Peyer's patch (tissue), 4 donors: ENCODE measurements around the gene BFSP2. TPM values are rescaled to one million over a fixed set of nuclear protein-coding genes. Genes with fewer than 3 reads are reported as not detected.
A peak's percentile ranks its signal among the peaks of the same experiment; 100 is the strongest.

ENCODE experiments used
- DNase-seq, 3 donors: peaks; one replicate each; pipeline ENCODE4 v3.0.0-alpha.2; 2017 to 2019
- H3K27ac ChIP-seq, 4 donors: fragments of 200-600 bp; sonication (generic); one replicate each; pipeline ENCODE4 v1.5.1; 2016 to 2019
- H3K27me3 ChIP-seq, 2 donors: fragments of 200-600 bp; sonication (generic); one replicate each; pipeline ENCODE4 v1.5.1; 2019
- H3K36me3 ChIP-seq, 3 donors: fragments of 200-600 bp; sonication (generic); one replicate each; pipeline ENCODE4 v1.5.1; 2016 to 2019
- H3K4me1 ChIP-seq, 4 donors: fragments of 200-600 bp; sonication (generic); one replicate each; pipeline ENCODE4 v1.5.1; 2016 to 2019
- H3K4me3 ChIP-seq, 4 donors: fragments of 200-600 bp; sonication (generic); 1 replicate in 3 of 4; 2 replicates in 1 of 4; pipeline ENCODE4 v1.5.1; 2016 to 2019; ENCODE audit warnings: mild to moderate bottlenecking in 1 of 4
- H3K9me3 ChIP-seq, 4 donors: fragments of 200-600 bp; sonication (generic); one replicate each; pipeline ENCODE4 v1.5.1; 2016 to 2019; ENCODE audit warnings: mild to moderate bottlenecking in 1 of 4
- CTCF ChIP-seq, 6 experiments: fragments of 450-650 bp in 4 of 6; fragments of 200-600 bp in 2 of 6; sonication (generic) in 1 of 6; IDR thresholded peaks; one replicate each; pipeline ENCODE4 v1.5.1; 2017 to 2019; ENCODE audit warnings: antibody characterized with exemption in 6 of 6, mild to moderate bottlenecking in 3 of 6, moderate library complexity in 1 of 6
- POLR2A ChIP-seq, 2 donors: fragments of 450-650 bp; IDR thresholded peaks; one replicate each; pipeline ENCODE4 v1.5.1; 2017; ENCODE audit warnings: antibody characterized with exemption in 2 of 2, mild to moderate bottlenecking in 2 of 2, moderate library complexity in 2 of 2
- total RNA-seq, 4 donors: library from RNA; depleted of rRNA; stranded (reverse); fragments of >200 nt; gene quantifications; one replicate each; pipeline ENCODE4 v1.1.0, GENCODE V29; 2016

BFSP2 gene
- total RNA-seq, 4 donors from 2014 or later, result not detected

GRCh38 chr3:133455281-133455680 lies 55.4 kb downstream of the BFSP2 start:
- Histone ChIP-seq H3K36me3 (no peaks in the 10 kb centered on the region), H3K27me3 (no peaks in the 10 kb centered on the region), H3K27ac (no peak overlapping the region), H3K9me3 (no peaks in the 10 kb centered on the region), H3K4me3 (no peak overlapping the region), H3K4me1 (no peaks in the 10 kb centered on the region)
- no peak for DNase-seq
- TF ChIP-seq POLR2A (IDR thresholded peaks at IDR 0.05), result no peak
- no peak for TF ChIP-seq CTCF (IDR thresholded peaks at IDR 0.05)

GRCh38 chr3:133455960-133456359 lies 56.1 kb downstream of the BFSP2 start:
- no peak overlapping the region for H3K27ac ChIP-seq
- DNase-seq, result no peak
- H3K27me3 ChIP-seq, result no peaks in the 10 kb centered on the region
- H3K36me3 ChIP-seq, result no peaks in the 10 kb centered on the region
- TF ChIP-seq POLR2A (IDR thresholded peaks at IDR 0.05), result no peak
- TF ChIP-seq CTCF (IDR thresholded peaks at IDR 0.05), result no peak
- no peaks in the 10 kb centered on the region for H3K9me3 ChIP-seq
- no peak overlapping the region for H3K4me3 ChIP-seq
- no peaks in the 10 kb centered on the region for H3K4me1 ChIP-seq

GRCh38 chr3:133457025-133457424 lies 57.2 kb downstream of the BFSP2 start:
- DNase-seq, result no peak
- H3K27me3 ChIP-seq, result no peaks in the 10 kb centered on the region
- H3K36me3 ChIP-seq, result no peaks in the 10 kb centered on the region
- no peaks in the 10 kb centered on the region for H3K9me3 ChIP-seq
- no peaks in the 10 kb centered on the region for H3K4me1 ChIP-seq
- H3K4me3 ChIP-seq, result no peak overlapping the region
- H3K27ac ChIP-seq, result no peak overlapping the region
- TF ChIP-seq POLR2A (IDR thresholded peaks at IDR 0.05) (no peak), CTCF (IDR thresholded peaks at IDR 0.05) (no peak)

- no peak for DNase-seq
- TF ChIP-seq CTCF (IDR thresholded peaks at IDR 0.05) (peak in 1 of 6 experiments; percentile 17), POLR2A (IDR thresholded peaks at IDR 0.05) (no peak)
- Histone ChIP-seq H3K4me3 (no peak overlapping the region), H3K9me3 (no peaks in the 10 kb centered on the region), H3K4me1 (no peaks in the 10 kb centered on the region), H3K36me3 (no peaks in the 10 kb centered on the region), H3K27ac (no peak overlapping the region), H3K27me3 (no peaks in the 10 kb centered on the region)
Observed at GRCh38 chr3:133457465-133458067, 57.7 kb downstream of the BFSP2 start.

GRCh38 chr3:133459400-133459799 lies 59.5 kb downstream of the BFSP2 start:
- no peak overlapping the region for H3K27ac ChIP-seq
- no peaks in the 10 kb centered on the region for H3K27me3 ChIP-seq
- H3K36me3 ChIP-seq, result no peaks in the 10 kb centered on the region
- no peak for DNase-seq
- H3K4me3 ChIP-seq, result no peak overlapping the region
- H3K4me1 ChIP-seq, result peaks cover 0 to 5% (median 0%) of the 10 kb centered on the region in 4 donors
- no peak for TF ChIP-seq POLR2A (IDR thresholded peaks at IDR 0.05)
- no peaks in the 10 kb centered on the region for H3K9me3 ChIP-seq

GRCh38 chr3:133460809-133461208 lies 61.0 kb downstream of the BFSP2 start:
- Histone ChIP-seq H3K36me3 (no peaks in the 10 kb centered on the region), H3K27me3 (no peaks in the 10 kb centered on the region), H3K4me3 (no peak overlapping the region), H3K27ac (no peak overlapping the region), H3K4me1 (peaks cover 0 to 7% (median 2%) of the 10 kb centered on the region in 4 donors), H3K9me3 (no peaks in the 10 kb centered on the region)
- no peak for DNase-seq
- TF ChIP-seq POLR2A (IDR thresholded peaks at IDR 0.05), result no peak
- TF ChIP-seq CTCF (IDR thresholded peaks at IDR 0.05), result no peak
